MM.1S (cell line): ENCODE measurements around the gene CHPT1.

Experiments
- DNase-seq: peaks from one replicate; pipeline ENCODE4 v3.0.0-alpha.2; 2015
- H2AFZ ChIP-seq: fragments of 300-600 bp; sonication (generic); 2 replicates; pipeline ENCODE4 v1.6.0; 2016; ENCODE audit warnings: antibody characterized with exemption, low read length
- H3F3A ChIP-seq: fragments of 300-600 bp; sonication (generic); 2 replicates; pipeline ENCODE4 v1.6.1; 2016; ENCODE audit warnings: mild to moderate bottlenecking, antibody characterized with exemption, low read length, moderate library complexity, mixed read lengths; ENCODE audit not compliant: insufficient read depth
- H3K27ac ChIP-seq: fragments of 300-600 bp; sonication (generic); 2 replicates; pipeline ENCODE4 v1.5.1; 2016; ENCODE audit warnings: mild to moderate bottlenecking, low read length
- H3K27me3 ChIP-seq: fragments of 300-600 bp; sonication (generic); replicated peaks from 2 replicates; pipeline ENCODE4 v1.6.0; 2016; ENCODE audit warnings: low read length; ENCODE audit not compliant: insufficient read depth
- H3K36me3 ChIP-seq: fragments of 300-600 bp; sonication (generic); replicated peaks from 2 replicates; pipeline ENCODE4 v1.6.1; 2016; ENCODE audit warnings: mild to moderate bottlenecking, low read length, mixed read lengths; ENCODE audit not compliant: insufficient read depth
- H3K4me1 ChIP-seq: fragments of 300-600 bp; sonication (generic); 2 replicates; pipeline ENCODE4 v1.6.1; 2016; ENCODE audit warnings: low read length, mixed read lengths
- H3K4me2 ChIP-seq: fragments of 300-600 bp; sonication (generic); 2 replicates; pipeline ENCODE4 v1.6.0; 2016; ENCODE audit warnings: low read depth, low read length
- H3K4me3 ChIP-seq: fragments of 300-600 bp; sonication (generic); 2 replicates; pipeline ENCODE4 v1.5.1; 2016; ENCODE audit warnings: low read length, mixed read lengths
- H3K79me2 ChIP-seq: fragments of 300-600 bp; sonication (generic); 2 replicates; pipeline ENCODE4 v1.6.1; 2016; ENCODE audit warnings: mixed run types, low read length, mixed read lengths
- H3K9ac ChIP-seq: fragments of 300-600 bp; sonication (generic); 2 replicates; pipeline ENCODE4 v1.6.1; 2016; ENCODE audit warnings: low read length, mixed read lengths
- H3K9me2 ChIP-seq: fragments of 300-600 bp; sonication (generic); replicated peaks from 2 replicates; pipeline ENCODE4 v1.6.1; 2016; ENCODE audit warnings: mild to moderate bottlenecking, low read length, mixed read lengths; ENCODE audit not compliant: insufficient read depth
- H3K9me3 ChIP-seq: fragments of 300-600 bp; sonication (generic); replicated peaks from 2 replicates; pipeline ENCODE4 v1.6.1; 2016; ENCODE audit warnings: mild to moderate bottlenecking, low read length, mixed read lengths; ENCODE audit not compliant: insufficient read depth
- H4K20me1 ChIP-seq: fragments of 300-600 bp; sonication (generic); 2 replicates; pipeline ENCODE4 v1.6.1; 2016; ENCODE audit warnings: mild to moderate bottlenecking, low read length, moderate library complexity, mixed read lengths; ENCODE audit not compliant: insufficient read depth
- EZH2 ChIP-seq: fragments of 300-600 bp; sonication (generic); optimal IDR thresholded peaks from 2 replicates; pipeline ENCODE3; 2017; ENCODE audit warnings: low read depth, mild to moderate bottlenecking, antibody characterized with exemption, low read length, mixed read lengths
- EZH2phosphoT487 ChIP-seq: fragments of 300-600 bp; sonication (generic); IDR thresholded peaks from 2 replicates; pipeline ENCODE4 v1.6.1; 2018; ENCODE audit warnings: antibody characterized with exemption, low read length
- TF ChIP-seq, protein P1 (sequence below): fragments of 300-600 bp; sonication (generic); IDR thresholded peaks from 2 replicates; pipeline ENCODE4 v1.5.1; 2016; ENCODE audit warnings: antibody characterized with exemption, low read length, mixed read lengths

Gene CHPT1

DNA sequence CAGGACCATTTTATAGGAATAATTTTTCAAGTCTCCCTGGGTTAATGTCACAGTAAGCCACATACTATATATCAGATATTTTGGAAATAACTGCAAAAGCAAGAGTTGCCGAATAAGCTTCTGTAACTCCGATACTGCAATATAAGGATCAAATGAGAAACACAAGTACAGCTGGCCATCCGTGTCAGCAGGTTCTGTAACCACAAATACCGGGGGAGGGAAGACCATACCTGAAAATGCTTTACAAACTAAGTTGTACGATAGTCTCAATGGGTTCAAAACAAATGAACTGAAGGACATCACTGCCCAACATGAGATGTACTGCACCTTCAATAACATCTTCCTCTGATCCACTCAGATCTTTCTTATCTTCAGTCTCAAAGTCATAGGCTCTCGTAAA, 40.0 kb downstream of the CHPT1 start:
- H3K4me2 ChIP-seq, result peak overlapping the region; percentile 56
- H3K27ac ChIP-seq, result peak overlapping the region; percentile 95
- peaks cover 11% of the 10 kb centered on the region for H3K36me3 ChIP-seq

DNA sequence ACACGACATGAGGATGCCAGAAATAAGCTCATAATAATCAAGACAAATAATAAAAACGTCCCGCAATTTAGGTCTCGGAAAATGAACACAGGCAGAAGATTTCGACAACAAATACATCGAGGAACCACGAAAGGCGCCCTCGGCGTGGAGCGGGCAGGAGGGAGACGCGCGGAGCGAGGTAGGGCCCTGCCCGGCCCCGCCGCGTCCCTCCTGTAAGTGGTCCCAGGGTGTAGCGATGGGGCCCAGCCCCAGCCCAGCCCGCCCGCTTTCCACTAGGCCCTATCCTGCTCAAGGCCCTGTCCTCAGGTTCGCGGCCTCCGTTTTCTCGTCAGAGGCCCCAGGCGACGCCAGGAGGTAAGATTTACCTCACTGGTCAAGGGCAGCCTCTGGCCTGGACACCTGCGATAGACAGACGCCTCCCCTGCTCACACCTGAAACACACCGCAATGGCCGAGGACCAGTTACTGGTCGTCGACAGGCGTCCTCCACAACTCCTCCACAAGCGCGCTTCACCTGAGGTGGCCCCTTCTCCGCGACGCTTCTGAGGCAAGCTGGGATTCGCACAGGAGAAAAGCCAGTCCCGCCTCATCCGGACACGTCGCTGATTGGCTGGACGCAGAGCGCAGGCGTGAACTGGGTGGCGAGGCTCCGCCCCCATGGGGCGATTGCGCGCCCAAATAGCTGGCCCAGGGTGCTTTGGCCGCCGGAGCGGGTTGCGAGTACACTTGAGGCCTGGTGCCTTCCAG, 41.7 kb downstream of the CHPT1 start, which contains the start of gene SYCP3:
TSS of gene SYCP3 (minus strand) at position 543 of the 746 bp plus-strand sequence. CDS start 1,527 bp downstream, outside the sequence.
- no peak for DNase-seq
- no peaks in the 10 kb centered on the region for H4K20me1 ChIP-seq

More for the DNA sequence above, 40.0 kb downstream of the CHPT1 start:
- Histone ChIP-seq H3K9me2 (no peaks in the 10 kb centered on the region), H3K4me3 (peak overlapping the region; percentile 60), H3K9ac (peak overlapping the region; percentile 75), H2AFZ (no peak overlapping the region), H3K27me3 (no peaks in the 10 kb centered on the region), H3F3A (peaks cover 22% of the 10 kb centered on the region), H3K4me1 (peaks cover 22% of the 10 kb centered on the region), H3K9me3 (no peaks in the 10 kb centered on the region), H4K20me1 (no peaks in the 10 kb centered on the region), H3K79me2 (peaks cover 22% of the 10 kb centered on the region)
- peak; percentile 94 for DNase-seq
- TF ChIP-seq EZH2phosphoT487 (no peak), EZH2 (no peak)
- TF ChIP-seq, protein P1, sequence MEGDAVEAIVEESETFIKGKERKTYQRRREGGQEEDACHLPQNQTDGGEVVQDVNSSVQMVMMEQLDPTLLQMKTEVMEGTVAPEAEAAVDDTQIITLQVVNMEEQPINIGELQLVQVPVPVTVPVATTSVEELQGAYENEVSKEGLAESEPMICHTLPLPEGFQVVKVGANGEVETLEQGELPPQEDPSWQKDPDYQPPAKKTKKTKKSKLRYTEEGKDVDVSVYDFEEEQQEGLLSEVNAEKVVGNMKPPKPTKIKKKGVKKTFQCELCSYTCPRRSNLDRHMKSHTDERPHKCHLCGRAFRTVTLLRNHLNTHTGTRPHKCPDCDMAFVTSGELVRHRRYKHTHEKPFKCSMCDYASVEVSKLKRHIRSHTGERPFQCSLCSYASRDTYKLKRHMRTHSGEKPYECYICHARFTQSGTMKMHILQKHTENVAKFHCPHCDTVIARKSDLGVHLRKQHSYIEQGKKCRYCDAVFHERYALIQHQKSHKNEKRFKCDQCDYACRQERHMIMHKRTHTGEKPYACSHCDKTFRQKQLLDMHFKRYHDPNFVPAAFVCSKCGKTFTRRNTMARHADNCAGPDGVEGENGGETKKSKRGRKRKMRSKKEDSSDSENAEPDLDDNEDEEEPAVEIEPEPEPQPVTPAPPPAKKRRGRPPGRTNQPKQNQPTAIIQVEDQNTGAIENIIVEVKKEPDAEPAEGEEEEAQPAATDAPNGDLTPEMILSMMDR, result no peak

DNA sequence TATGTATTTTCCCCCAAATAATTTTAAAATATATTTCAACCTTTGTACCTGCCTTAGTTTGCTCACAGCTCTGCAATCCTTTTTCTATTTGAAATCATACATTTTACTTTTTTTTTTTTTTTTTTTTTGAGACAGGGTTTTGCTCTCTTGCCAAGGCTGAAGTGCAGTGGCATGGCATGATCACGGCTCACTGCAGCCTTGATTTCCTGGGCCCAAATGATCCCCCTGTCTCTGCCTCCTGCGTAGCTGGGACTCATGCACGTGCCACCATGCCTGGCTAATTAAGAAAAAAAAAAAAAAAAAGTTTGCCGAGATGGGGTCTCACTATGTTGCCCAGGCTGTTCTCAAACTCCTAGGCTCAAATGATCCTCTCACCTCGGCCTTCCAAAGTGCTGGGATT, 43.1 kb downstream of the CHPT1 start:
- TF ChIP-seq EZH2 (no peak), EZH2phosphoT487 (no peak)
- TF ChIP-seq, protein P1, result no peak
- DNase-seq, result no peak
- Histone ChIP-seq H3K9ac (no peak overlapping the region), H3K4me3 (no peak overlapping the region), H3K9me2 (no peaks in the 10 kb centered on the region), H4K20me1 (no peaks in the 10 kb centered on the region), H3K36me3 (no peaks in the 10 kb centered on the region), H3K27ac (no peak overlapping the region), H3K79me2 (0 out of 2 replicates have a peak, but pooled peaks cover 9% of the 10 kb centered on the region), H3K4me1 (peaks cover 45% of the 10 kb centered on the region), H3F3A (peaks cover 52% of the 10 kb centered on the region), H3K27me3 (no peaks in the 10 kb centered on the region), H3K4me2 (no peak overlapping the region), H2AFZ (no peak overlapping the region), H3K9me3 (no peaks in the 10 kb centered on the region)

More for the DNA sequence above, 41.7 kb downstream of the CHPT1 start, which contains the start of gene SYCP3:
- no peak within 1 kb of the TSS for H3K4me3 ChIP-seq
- no peaks in the 10 kb centered on the region for H3K27me3 ChIP-seq
- H3K79me2 ChIP-seq, result peaks cover 23% of the 10 kb centered on the region
- H3K4me2 ChIP-seq, result no peak within 1 kb of the TSS
- no peak within 1 kb of the TSS for H2AFZ ChIP-seq
- H3K9me2 ChIP-seq, result no peaks in the 10 kb centered on the region
- H3K9ac ChIP-seq, result no peak within 1 kb of the TSS
- H3K27ac ChIP-seq, result peak within 1 kb of the TSS; percentile 95; the same call in 1 of the 2 replicates
- TF ChIP-seq EZH2 (no peak), EZH2phosphoT487 (no peak)
- TF ChIP-seq, protein P1, result no peak
- H3K36me3 ChIP-seq, result peaks cover 5% of the 10 kb centered on the region
- H3F3A ChIP-seq, result peaks cover 37% of the 10 kb centered on the region
- H3K4me1 ChIP-seq, result peaks cover 36% of the 10 kb centered on the region
- H3K9me3 ChIP-seq, result no peaks in the 10 kb centered on the region
